Measurements from ENCODE around the gene FABP7. TPM values are rescaled to one million over a fixed set of nuclear protein-coding genes. Genes with fewer than 3 reads are reported as not detected.

FABP7 gene
- total and polyA plus RNA-seq, 5 donors from 2014 or later = not detected

GRCh38 chr6:122799140-122799745 is 19.7 kb downstream of the FABP7 start:
- Histone ChIP-seq H3K27me3 (ENCODE audit: control insufficient read depth, insufficient read depth, low read length) (no peaks in the 10 kb centered on the region), H3K36me3 (ENCODE audit: control insufficient read depth, insufficient read depth, low read length) (no peaks in the 10 kb centered on the region), H3K9me3 (ENCODE audit: control insufficient read depth in 2 of 2, low read length in 2 of 2) (no peaks in the 10 kb centered on the region), H3K4me1 (ENCODE audit: control insufficient read depth, insufficient read depth, low read length, poor library complexity, severe bottlenecking) (no peaks in the 10 kb centered on the region), H3K4me3 (ENCODE audit: low read depth, low read length) (no peak overlapping the region), H3K27ac (ENCODE audit: insufficient read depth, low read length, poor library complexity, severe bottlenecking) (no peak overlapping the region)
- ATAC-seq (ENCODE audit: low read depth in 2 of 2) = no peak
- peaks cover 0 to 5% (median 0%) of the 10 kb centered on the region in 7 donors for H3K9me3 Mint-ChIP-seq
- no peak for DNase-seq
- H3K4me1 Mint-ChIP-seq = no peaks in the 10 kb centered on the region
- H3K27me3 Mint-ChIP-seq = no peaks in the 10 kb centered on the region
- H3K4me3 Mint-ChIP-seq = no peak overlapping the region
- no peaks in the 10 kb centered on the region for H3K36me3 Mint-ChIP-seq
- no peak overlapping the region for H3K27ac Mint-ChIP-seq

- H3K4me1 ChIP-seq (ENCODE audit: control insufficient read depth, insufficient read depth, low read length, poor library complexity, severe bottlenecking) = no peaks in the 10 kb centered on the region
- H3K36me3 ChIP-seq (ENCODE audit: control insufficient read depth, insufficient read depth, low read length) = no peaks in the 10 kb centered on the region
- no peak overlapping the region for H3K27ac ChIP-seq (ENCODE audit: insufficient read depth, low read length, poor library complexity, severe bottlenecking)
- no peak overlapping the region for H3K4me3 ChIP-seq (ENCODE audit: low read depth, low read length)
- H3K27me3 ChIP-seq (ENCODE audit: control insufficient read depth, insufficient read depth, low read length) = no peaks in the 10 kb centered on the region
- H3K36me3 Mint-ChIP-seq = no peaks in the 10 kb centered on the region
- H3K4me3 Mint-ChIP-seq = no peak overlapping the region
- no peak for DNase-seq
- peaks cover 0 to 5% (median 0%) of the 10 kb centered on the region in 7 donors for H3K9me3 Mint-ChIP-seq
- no peaks in the 10 kb centered on the region for H3K4me1 Mint-ChIP-seq
- no peaks in the 10 kb centered on the region for H3K9me3 ChIP-seq (ENCODE audit: control insufficient read depth in 2 of 2, low read length in 2 of 2)
- no peak for ATAC-seq (ENCODE audit: low read depth in 2 of 2)
- no peaks in the 10 kb centered on the region for H3K27me3 Mint-ChIP-seq
- no peak overlapping the region for H3K27ac Mint-ChIP-seq
These were observed 20.6 kb downstream of the FABP7 start for GRCh38 chr6:122799916-122800686.

DNA sequence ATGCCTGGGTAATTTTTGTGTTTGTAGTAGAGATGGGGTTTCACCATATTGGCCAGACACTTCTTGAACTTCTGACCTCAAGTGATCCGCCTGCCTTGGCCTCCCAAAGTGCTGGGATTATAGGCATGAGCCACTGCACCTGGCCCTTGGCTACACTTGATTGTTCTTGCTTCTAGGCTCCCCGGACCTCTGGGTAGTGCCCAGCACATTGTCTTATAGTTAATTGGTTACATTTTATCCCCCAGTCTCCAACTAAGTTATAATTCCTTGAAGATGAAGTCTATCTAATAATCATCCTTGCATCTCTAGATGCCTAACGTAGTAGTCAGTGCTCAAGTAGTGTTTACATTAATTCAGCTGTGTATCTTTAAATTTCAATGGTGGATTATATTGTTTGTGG is 21.4 kb downstream of the FABP7 start:
- H3K4me3 Mint-ChIP-seq = no peak overlapping the region
- H3K27me3 Mint-ChIP-seq = no peaks in the 10 kb centered on the region
- no peaks in the 10 kb centered on the region for H3K4me1 ChIP-seq (ENCODE audit: control insufficient read depth, insufficient read depth, low read length, poor library complexity, severe bottlenecking)
- ATAC-seq (ENCODE audit: low read depth in 2 of 2) = no peak
- peaks cover 0 to 5% (median 0%) of the 10 kb centered on the region in 7 donors for H3K9me3 Mint-ChIP-seq
- no peak overlapping the region for H3K4me3 ChIP-seq (ENCODE audit: low read depth, low read length)
- H3K9me3 ChIP-seq (ENCODE audit: control insufficient read depth in 2 of 2, low read length in 2 of 2) = no peaks in the 10 kb centered on the region
- H3K27me3 ChIP-seq (ENCODE audit: control insufficient read depth, insufficient read depth, low read length) = no peaks in the 10 kb centered on the region
- H3K4me1 Mint-ChIP-seq = no peaks in the 10 kb centered on the region
- H3K27ac Mint-ChIP-seq = no peak overlapping the region
- H3K36me3 ChIP-seq (ENCODE audit: control insufficient read depth, insufficient read depth, low read length) = no peaks in the 10 kb centered on the region
- H3K27ac ChIP-seq (ENCODE audit: insufficient read depth, low read length, poor library complexity, severe bottlenecking) = no peak overlapping the region
- DNase-seq = no peak
- H3K36me3 Mint-ChIP-seq = no peaks in the 10 kb centered on the region

- Mint-ChIP-seq H3K27me3 (no peaks in the 10 kb centered on the region), H3K4me3 (no peak overlapping the region), H3K27ac (no peak overlapping the region), H3K4me1 (no peaks in the 10 kb centered on the region), H3K36me3 (no peaks in the 10 kb centered on the region), H3K9me3 (peaks cover 0 to 5% (median 0%) of the 10 kb centered on the region in 7 donors)
- ATAC-seq (ENCODE audit: low read depth in 2 of 2) (no peak), DNase-seq (no peak)
- no peaks in the 10 kb centered on the region for H3K27me3 ChIP-seq (ENCODE audit: control insufficient read depth, insufficient read depth, low read length)
- H3K9me3 ChIP-seq (ENCODE audit: control insufficient read depth in 2 of 2, low read length in 2 of 2) = no peaks in the 10 kb centered on the region
- no peaks in the 10 kb centered on the region for H3K36me3 ChIP-seq (ENCODE audit: control insufficient read depth, insufficient read depth, low read length)
- H3K4me1 ChIP-seq (ENCODE audit: control insufficient read depth, insufficient read depth, low read length, poor library complexity, severe bottlenecking) = no peaks in the 10 kb centered on the region
- H3K4me3 ChIP-seq (ENCODE audit: low read depth, low read length) = no peak overlapping the region
- no peak overlapping the region for H3K27ac ChIP-seq (ENCODE audit: insufficient read depth, low read length, poor library complexity, severe bottlenecking)
These were observed 21.9 kb downstream of the FABP7 start for GRCh38 chr6:122801397-122801796.

DNA sequence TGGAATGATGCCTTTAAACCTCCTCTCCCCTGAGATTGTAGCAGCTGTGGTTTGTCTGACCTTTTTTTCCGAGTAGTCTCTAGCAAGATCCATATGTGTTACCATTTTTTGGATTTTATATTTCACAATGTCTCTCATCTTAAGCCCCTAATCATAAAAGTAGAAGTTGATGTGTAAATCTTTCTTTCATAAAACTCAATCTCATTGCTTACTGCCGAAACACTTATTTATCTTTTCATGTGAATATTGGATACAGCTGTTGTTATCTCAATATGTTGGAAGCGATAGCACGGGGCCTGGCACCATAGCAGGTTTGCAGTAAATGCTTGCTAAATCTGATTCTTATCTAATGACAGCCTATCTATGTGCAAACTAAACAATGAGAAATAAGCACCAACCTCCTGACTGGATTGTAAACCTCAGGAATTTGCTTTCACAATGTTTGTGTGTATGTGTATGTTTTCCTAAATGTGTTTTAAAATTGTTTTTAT is 23.7 kb downstream of the FABP7 start:
- Mint-ChIP-seq H3K4me3 (no peak overlapping the region), H3K27ac (no peak overlapping the region), H3K27me3 (no peaks in the 10 kb centered on the region), H3K36me3 (no peaks in the 10 kb centered on the region), H3K9me3 (peaks cover 0 to 3% (median 0%) of the 10 kb centered on the region in 7 donors), H3K4me1 (no peaks in the 10 kb centered on the region)
- Histone ChIP-seq H3K27me3 (ENCODE audit: control insufficient read depth, insufficient read depth, low read length) (no peaks in the 10 kb centered on the region), H3K27ac (ENCODE audit: insufficient read depth, low read length, poor library complexity, severe bottlenecking) (no peak overlapping the region), H3K4me3 (ENCODE audit: low read depth, low read length) (no peak overlapping the region), H3K36me3 (ENCODE audit: control insufficient read depth, insufficient read depth, low read length) (no peaks in the 10 kb centered on the region), H3K4me1 (ENCODE audit: control insufficient read depth, insufficient read depth, low read length, poor library complexity, severe bottlenecking) (no peaks in the 10 kb centered on the region), H3K9me3 (ENCODE audit: control insufficient read depth in 2 of 2, low read length in 2 of 2) (no peaks in the 10 kb centered on the region)
- no peak for DNase-seq
- no peak for ATAC-seq (ENCODE audit: low read depth in 2 of 2)

- Histone ChIP-seq H3K27me3 (ENCODE audit: control insufficient read depth, insufficient read depth, low read length) (no peaks in the 10 kb centered on the region), H3K4me3 (ENCODE audit: low read depth, low read length) (no peak overlapping the region), H3K9me3 (ENCODE audit: control insufficient read depth in 2 of 2, low read length in 2 of 2) (no peaks in the 10 kb centered on the region), H3K36me3 (ENCODE audit: control insufficient read depth, insufficient read depth, low read length) (no peaks in the 10 kb centered on the region), H3K27ac (ENCODE audit: insufficient read depth, low read length, poor library complexity, severe bottlenecking) (no peak overlapping the region), H3K4me1 (ENCODE audit: control insufficient read depth, insufficient read depth, low read length, poor library complexity, severe bottlenecking) (no peaks in the 10 kb centered on the region)
- Mint-ChIP-seq H3K9me3 (peaks cover 0 to 3% (median 0%) of the 10 kb centered on the region in 7 donors), H3K4me1 (no peaks in the 10 kb centered on the region), H3K36me3 (no peaks in the 10 kb centered on the region), H3K27ac (no peak overlapping the region), H3K27me3 (no peaks in the 10 kb centered on the region), H3K4me3 (no peak overlapping the region)
- DNase-seq (no peak), ATAC-seq (ENCODE audit: low read depth in 2 of 2) (no peak)
These were observed 25.5 kb downstream of the FABP7 start for GRCh38 chr6:122804962-122805485.

DNA sequence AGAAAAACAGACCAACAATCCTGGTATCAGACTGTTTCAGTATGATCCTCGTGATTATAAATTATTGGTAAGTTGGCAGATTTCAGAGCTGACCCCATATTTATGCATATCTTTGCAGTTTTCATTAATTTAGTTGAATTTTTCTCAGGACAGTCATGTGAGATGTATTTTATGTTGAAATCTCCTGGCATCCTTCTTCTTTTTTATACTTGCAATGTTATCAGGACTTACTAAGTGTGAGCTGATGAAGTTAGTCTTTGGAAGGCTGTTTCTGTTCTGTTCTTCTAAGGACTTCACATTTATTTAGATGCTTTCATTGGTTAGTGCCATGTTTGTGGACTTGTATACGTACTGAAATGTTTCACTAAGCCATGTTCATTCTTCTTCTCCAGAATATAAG is 26.8 kb downstream of the FABP7 start:
- Mint-ChIP-seq H3K27ac (no peak overlapping the region), H3K4me3 (no peak overlapping the region), H3K9me3 (peaks cover 0 to 1% (median 0%) of the 10 kb centered on the region in 7 donors), H3K36me3 (no peaks in the 10 kb centered on the region), H3K4me1 (no peaks in the 10 kb centered on the region), H3K27me3 (no peaks in the 10 kb centered on the region)
- DNase-seq = no peak
- H3K27ac ChIP-seq (ENCODE audit: insufficient read depth, low read length, poor library complexity, severe bottlenecking) = no peak overlapping the region
- no peaks in the 10 kb centered on the region for H3K9me3 ChIP-seq (ENCODE audit: control insufficient read depth in 2 of 2, low read length in 2 of 2)
- no peaks in the 10 kb centered on the region for H3K27me3 ChIP-seq (ENCODE audit: control insufficient read depth, insufficient read depth, low read length)
- H3K36me3 ChIP-seq (ENCODE audit: control insufficient read depth, insufficient read depth, low read length) = no peaks in the 10 kb centered on the region
- ATAC-seq (ENCODE audit: low read depth in 2 of 2) = no peak
- no peaks in the 10 kb centered on the region for H3K4me1 ChIP-seq (ENCODE audit: control insufficient read depth, insufficient read depth, low read length, poor library complexity, severe bottlenecking)
- H3K4me3 ChIP-seq (ENCODE audit: low read depth, low read length) = no peak overlapping the region
